ENCODE results near the gene FRY.

GRCh38 chr13:32314271-32315237, 283.0 kb downstream of the FRY start:
- TF ChIP-seq CTCF (conservative IDR thresholded peaks at IDR 0.05; ENCODE audit: low read length) (no peak), EZH2phosphoT487 (IDR thresholded peaks at IDR 0.05; ENCODE audit: borderline replicate concordance) (no peak)
